Tibial nerve (tissue), 4 donors: ENCODE results near the gene TBC1D21. TPM values are rescaled to one million over a fixed set of nuclear protein-coding genes. Genes with fewer than 3 reads are reported as not detected.

Experiments
- DNase-seq, 2 donors: peaks; one replicate each; pipeline ENCODE4 v3.0.0-alpha.2; 2019; ENCODE audit warnings: low spot score in 2 of 2
- H3K27ac ChIP-seq, 4 donors: fragments of 200-600 bp; sonication (generic) in 3 of 4; one replicate each; pipeline ENCODE4 v1.5.1; 2017 to 2019; ENCODE audit warnings: mild to moderate bottlenecking in 1 of 4
- H3K27me3 ChIP-seq, 2 donors: fragments of 200-600 bp; sonication (generic) in 1 of 2; one replicate each; pipeline versions ENCODE4 v1.5.1 to v1.6.0; 2017 to 2019
- H3K36me3 ChIP-seq, 3 donors: fragments of 200-600 bp; sonication (generic); one replicate each; pipeline ENCODE4 v1.5.1; 2018 to 2019
- H3K4me1 ChIP-seq, 4 donors: fragments of 200-600 bp; sonication (generic) in 3 of 4; one replicate each; pipeline ENCODE4 v1.5.1; 2017 to 2019
- H3K4me3 ChIP-seq, 4 donors: fragments of 200-600 bp; sonication (generic) in 3 of 4; one replicate each; pipeline ENCODE4 v1.5.1; 2017 to 2019; ENCODE audit warnings: mild to moderate bottlenecking in 1 of 4, moderate library complexity in 1 of 4
- H3K9me3 ChIP-seq, 4 donors: fragments of 200-600 bp; sonication (generic) in 3 of 4; one replicate each; pipeline ENCODE4 v1.5.1; 2017 to 2019
- CTCF ChIP-seq, 5 experiments: fragments of 200-600 bp in 3 of 5; fragments of 450-650 bp in 2 of 5; sonication (generic) in 3 of 5; IDR thresholded peaks; one replicate each; pipeline ENCODE4 v1.5.1; 2016 to 2019; ENCODE audit warnings: antibody characterized with exemption in 5 of 5, mild to moderate bottlenecking in 3 of 5, moderate library complexity in 2 of 5
- EP300 ChIP-seq, 2 donors: sonication (generic); formaldehyde crosslinking; IDR thresholded peaks; one replicate each; pipeline ENCODE4 v1.6.1; 2017; ENCODE audit warnings: antibody characterized with exemption in 2 of 2, mild to moderate bottlenecking in 1 of 2
- POLR2A ChIP-seq, 2 donors: fragments of 450-650 bp; IDR thresholded peaks; one replicate each; pipeline ENCODE4 v1.6.1; 2017; ENCODE audit warnings: antibody characterized with exemption in 2 of 2, mild to moderate bottlenecking in 2 of 2, moderate library complexity in 2 of 2
- whole genome bisulfite sequencing, 2 donors: methylation state at CpG; one replicate each; pipeline ENCODE4 v1.1.5; 2018; 5-methylcytosine and 5-hydroxymethylcytosine counted together
- total RNA-seq, 4 donors: library from RNA; depleted of rRNA; stranded (reverse); fragments of >200 nt; gene quantifications; one replicate each; pipeline ENCODE4 v1.1.0, GENCODE V29; 2016

Gene TBC1D21
- total RNA-seq, 4 donors from 2014 or later: not detected

GRCh38 chr15:73882761-73883419, 9.5 kb downstream of the TBC1D21 start:
- no peaks in the 10 kb centered on the region for H3K27me3 ChIP-seq
- H3K27ac ChIP-seq: no peak overlapping the region
- H3K4me3 ChIP-seq: no peak overlapping the region
- H3K4me1 ChIP-seq: no peaks in the 10 kb centered on the region
- TF ChIP-seq CTCF (IDR thresholded peaks at IDR 0.05) (no peak), EP300 (IDR thresholded peaks at IDR 0.05) (no peak), POLR2A (IDR thresholded peaks at IDR 0.05) (no peak)
- no peak for DNase-seq
- 74 to 76% methylated on average over 8 to 9 of the region's 10 CpGs for WGBS, 2 donors
- H3K36me3 ChIP-seq: no peaks in the 10 kb centered on the region
- H3K9me3 ChIP-seq: no peaks in the 10 kb centered on the region

- no peak for DNase-seq
- Histone ChIP-seq H3K27ac (no peak overlapping the region), H3K27me3 (no peaks in the 10 kb centered on the region), H3K9me3 (no peaks in the 10 kb centered on the region), H3K4me1 (no peaks in the 10 kb centered on the region), H3K36me3 (no peaks in the 10 kb centered on the region), H3K4me3 (no peak overlapping the region)
- 62 to 75% methylated on average over 3 of the region's 3 CpGs for WGBS, 2 donors
- TF ChIP-seq CTCF (IDR thresholded peaks at IDR 0.05): no peak
- TF ChIP-seq EP300 (IDR thresholded peaks at IDR 0.05): no peak
- TF ChIP-seq POLR2A (IDR thresholded peaks at IDR 0.05): no peak
These were observed 10.8 kb downstream of the TBC1D21 start for GRCh38 chr15:73884159-73884558.

GRCh38 chr15:73885954-73886700, 12.8 kb downstream of the TBC1D21 start:
- H3K4me3 ChIP-seq: no peak overlapping the region
- no peak overlapping the region for H3K27ac ChIP-seq
- no peaks in the 10 kb centered on the region for H3K27me3 ChIP-seq
- H3K9me3 ChIP-seq: no peaks in the 10 kb centered on the region
- TF ChIP-seq POLR2A (IDR thresholded peaks at IDR 0.05) (no peak), EP300 (IDR thresholded peaks at IDR 0.05) (no peak), CTCF (IDR thresholded peaks at IDR 0.05) (no peak)
- WGBS, 2 donors: 85 to 91% methylated on average over 8 to 9 of the region's 9 CpGs
- no peaks in the 10 kb centered on the region for H3K36me3 ChIP-seq
- DNase-seq: no peak
- no peaks in the 10 kb centered on the region for H3K4me1 ChIP-seq

- 82 to 89% methylated on average over 5 of the region's 5 CpGs for WGBS, 2 donors
- Histone ChIP-seq H3K4me1 (no peaks in the 10 kb centered on the region), H3K36me3 (no peaks in the 10 kb centered on the region), H3K4me3 (no peak overlapping the region), H3K27me3 (peaks cover 0 to 5% of the 10 kb centered on the region in 2 donors), H3K27ac (no peak overlapping the region), H3K9me3 (no peaks in the 10 kb centered on the region)
- TF ChIP-seq CTCF (IDR thresholded peaks at IDR 0.05): no peak
- TF ChIP-seq EP300 (IDR thresholded peaks at IDR 0.05): no peak
- no peak for TF ChIP-seq POLR2A (IDR thresholded peaks at IDR 0.05)
- no peak for DNase-seq
These were observed 13.5 kb downstream of the TBC1D21 start for GRCh38 chr15:73886717-73887345.

- Histone ChIP-seq H3K9me3 (no peaks in the 10 kb centered on the region), H3K4me3 (no peak overlapping the region), H3K27ac (no peak overlapping the region), H3K27me3 (peaks cover 0 to 5% of the 10 kb centered on the region in 2 donors), H3K36me3 (no peaks in the 10 kb centered on the region), H3K4me1 (no peaks in the 10 kb centered on the region)
- TF ChIP-seq EP300 (IDR thresholded peaks at IDR 0.05): no peak
- no peak for TF ChIP-seq CTCF (IDR thresholded peaks at IDR 0.05)
- no peak for TF ChIP-seq POLR2A (IDR thresholded peaks at IDR 0.05)
- no peak for DNase-seq
- 84 to 85% methylated on average over 6 to 7 of the region's 7 CpGs for WGBS, 2 donors
These were observed 14.1 kb downstream of the TBC1D21 start for GRCh38 chr15:73887481-73887880.
